ENCODE measurements around the gene ABHD16A.
A peak's percentile ranks its signal among the peaks of the same experiment; 100 is the strongest.

ABHD16A gene

GRCh38 chr6:31702819-31703716, at the start of gene ABHD16A:
ABHD16A (minus strand) TSS chr6:31703324; CDS start chr6:31703281, 43 bp downstream.
- peak; percentile 89 for DNase-seq

GRCh38 chr6:31752739-31753319, 49.7 kb upstream of the ABHD16A start:
- no peak for DNase-seq

- DNase-seq: no peak
Observed at GRCh38 chr6:31750411-31751022, 47.4 kb upstream of the ABHD16A start.

GRCh38 chr6:31749301-31750036, 46.3 kb upstream of the ABHD16A start:
- DNase-seq: no peak

- DNase-seq: no peak
Observed at GRCh38 chr6:31744422-31744821, 41.3 kb upstream of the ABHD16A start.

- no peak for DNase-seq
Observed at GRCh38 chr6:31742894-31743293, 39.8 kb upstream of the ABHD16A start.

GRCh38 chr6:31741815-31742214, 38.7 kb upstream of the ABHD16A start:
- DNase-seq: no peak

GRCh38 chr6:31740397-31741223, 37.5 kb upstream of the ABHD16A start:
- DNase-seq: no peak

- peak; percentile 99 for DNase-seq
Observed at GRCh38 chr6:31739639-31740396, 36.7 kb upstream of the ABHD16A start, which contains the start of gene MSH5. MSH5 (plus strand) TSS chr6:31740005; CDS start chr6:31740467, 462 bp downstream.

GRCh38 chr6:31737991-31738979, 35.2 kb upstream of the ABHD16A start:
- DNase-seq: no peak

- no peak for DNase-seq
Observed at GRCh38 chr6:31737315-31737990, 34.3 kb upstream of the ABHD16A start.

- no peak for DNase-seq
Observed at GRCh38 chr6:31736768-31737314, 33.7 kb upstream of the ABHD16A start.

GRCh38 chr6:31736021-31736767, 33.1 kb upstream of the ABHD16A start, which contains the start of gene CLIC1:
CLIC1 (minus strand) TSS chr6:31736530; CDS start chr6:31736300, 230 bp downstream.
- DNase-seq: peak; percentile 47

- DNase-seq: no peak
Observed at GRCh38 chr6:31734821-31735406, 31.8 kb upstream of the ABHD16A start.

GRCh38 chr6:31734247-31734820, 31.2 kb upstream of the ABHD16A start:
- DNase-seq: no peak

GRCh38 chr6:31733734-31734133, 30.6 kb upstream of the ABHD16A start:
- no peak for DNase-seq

GRCh38 chr6:31732029-31732428, 28.9 kb upstream of the ABHD16A start:
- DNase-seq: no peak
